ENCODE measurements around the gene UBE2F.

- TF ChIP-seq POLR2A (IDR thresholded peaks at IDR 0.05) = no peak
- TF ChIP-seq, protein P1, sequence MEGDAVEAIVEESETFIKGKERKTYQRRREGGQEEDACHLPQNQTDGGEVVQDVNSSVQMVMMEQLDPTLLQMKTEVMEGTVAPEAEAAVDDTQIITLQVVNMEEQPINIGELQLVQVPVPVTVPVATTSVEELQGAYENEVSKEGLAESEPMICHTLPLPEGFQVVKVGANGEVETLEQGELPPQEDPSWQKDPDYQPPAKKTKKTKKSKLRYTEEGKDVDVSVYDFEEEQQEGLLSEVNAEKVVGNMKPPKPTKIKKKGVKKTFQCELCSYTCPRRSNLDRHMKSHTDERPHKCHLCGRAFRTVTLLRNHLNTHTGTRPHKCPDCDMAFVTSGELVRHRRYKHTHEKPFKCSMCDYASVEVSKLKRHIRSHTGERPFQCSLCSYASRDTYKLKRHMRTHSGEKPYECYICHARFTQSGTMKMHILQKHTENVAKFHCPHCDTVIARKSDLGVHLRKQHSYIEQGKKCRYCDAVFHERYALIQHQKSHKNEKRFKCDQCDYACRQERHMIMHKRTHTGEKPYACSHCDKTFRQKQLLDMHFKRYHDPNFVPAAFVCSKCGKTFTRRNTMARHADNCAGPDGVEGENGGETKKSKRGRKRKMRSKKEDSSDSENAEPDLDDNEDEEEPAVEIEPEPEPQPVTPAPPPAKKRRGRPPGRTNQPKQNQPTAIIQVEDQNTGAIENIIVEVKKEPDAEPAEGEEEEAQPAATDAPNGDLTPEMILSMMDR (IDR thresholded peaks at IDR 0.05 in 4 of 5, conservative IDR thresholded peaks at IDR 0.05 in 1 of 5) = no peak
These were observed 103.1 kb downstream of the UBE2F start for GRCh38 chr2:238069877-238070276.
